NCI-H1417 (cell line): ENCODE results near the gene NEURL3.
"Not testable (repeated sequence)": the region's sequence is repeated elsewhere in the genome, so short reads cannot be mapped to it uniquely, and the experiment has no call there.

Source experiments
- DNase-seq, 3 experiments: peaks; one replicate each; lab custom pipeline; 2025; lab: John Stamatoyannopoulos, UW

NEURL3 gene

DNA sequence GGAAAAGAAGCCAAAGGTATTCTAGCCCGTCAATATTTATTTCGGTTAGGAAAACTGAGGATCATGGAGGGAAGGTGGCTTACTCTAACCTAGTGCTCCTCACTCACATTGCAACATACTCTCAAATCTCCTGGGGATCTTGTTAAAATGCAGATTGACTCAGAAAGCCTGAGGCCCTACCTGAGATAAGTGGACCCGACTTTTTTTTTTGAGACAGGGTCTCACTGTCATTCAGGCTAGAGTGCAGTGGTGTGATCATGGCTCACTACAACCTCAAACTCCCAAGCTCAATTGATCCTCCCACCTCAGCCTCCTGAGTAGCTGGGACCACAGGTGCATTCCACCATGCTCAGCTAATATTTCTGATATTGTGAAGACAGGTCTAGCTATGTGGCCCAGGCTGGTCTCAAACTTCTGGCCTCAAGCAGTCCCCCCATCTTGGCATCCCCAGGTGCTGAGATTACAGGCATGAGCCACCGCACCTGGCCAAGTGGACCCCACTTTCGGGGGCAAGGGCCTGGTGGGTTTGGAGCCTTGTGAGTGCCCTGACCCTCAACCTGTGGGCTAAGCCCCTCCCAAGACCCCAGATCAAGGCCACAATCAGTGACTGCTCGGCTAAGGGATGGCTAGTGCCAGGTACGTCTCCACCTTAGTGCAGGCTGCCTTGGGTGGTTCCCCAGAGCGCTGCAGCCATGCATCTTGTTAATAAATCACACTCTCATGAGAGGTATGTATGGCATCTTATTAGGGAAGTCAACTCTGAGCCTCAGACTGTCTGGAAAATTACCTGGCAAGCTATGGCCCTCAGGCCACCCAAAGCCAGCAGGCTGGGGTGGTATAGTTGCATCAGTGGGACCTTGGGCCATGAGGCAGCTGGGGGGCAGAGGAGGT is 1.1 kb upstream of the NEURL3 start:
- no peak for DNase-seq

DNA sequence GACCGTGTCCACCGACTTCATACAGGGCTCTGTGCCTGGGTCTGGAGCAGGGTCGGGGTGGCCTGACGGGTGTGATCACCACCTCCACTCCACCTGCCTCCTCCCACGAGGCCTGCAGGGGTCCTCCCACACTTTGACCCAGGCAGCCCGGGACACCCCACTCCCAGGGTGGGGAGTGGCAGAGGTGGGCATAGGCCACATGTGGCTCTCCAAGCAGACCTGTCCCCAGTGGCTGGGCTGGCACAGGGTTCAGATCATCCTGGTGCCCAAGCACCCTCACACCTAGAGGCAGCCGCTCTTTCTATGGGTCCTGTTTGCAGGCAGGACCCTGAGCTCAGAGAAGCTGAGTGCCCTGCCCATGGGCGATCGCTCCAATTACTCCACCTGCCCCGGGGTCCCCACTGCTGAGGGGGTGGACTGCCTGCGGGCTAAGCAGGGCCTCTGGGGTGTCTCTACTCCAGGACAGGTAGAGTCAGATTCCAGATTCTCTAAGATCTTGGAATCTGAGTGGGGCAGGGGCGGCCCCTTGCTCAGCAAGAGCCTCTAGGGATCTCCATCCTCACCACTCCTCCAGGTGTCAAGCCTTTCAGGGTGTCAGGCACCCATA is 1.4 kb downstream of the NEURL3 start:
- DNase-seq: no peak

DNA sequence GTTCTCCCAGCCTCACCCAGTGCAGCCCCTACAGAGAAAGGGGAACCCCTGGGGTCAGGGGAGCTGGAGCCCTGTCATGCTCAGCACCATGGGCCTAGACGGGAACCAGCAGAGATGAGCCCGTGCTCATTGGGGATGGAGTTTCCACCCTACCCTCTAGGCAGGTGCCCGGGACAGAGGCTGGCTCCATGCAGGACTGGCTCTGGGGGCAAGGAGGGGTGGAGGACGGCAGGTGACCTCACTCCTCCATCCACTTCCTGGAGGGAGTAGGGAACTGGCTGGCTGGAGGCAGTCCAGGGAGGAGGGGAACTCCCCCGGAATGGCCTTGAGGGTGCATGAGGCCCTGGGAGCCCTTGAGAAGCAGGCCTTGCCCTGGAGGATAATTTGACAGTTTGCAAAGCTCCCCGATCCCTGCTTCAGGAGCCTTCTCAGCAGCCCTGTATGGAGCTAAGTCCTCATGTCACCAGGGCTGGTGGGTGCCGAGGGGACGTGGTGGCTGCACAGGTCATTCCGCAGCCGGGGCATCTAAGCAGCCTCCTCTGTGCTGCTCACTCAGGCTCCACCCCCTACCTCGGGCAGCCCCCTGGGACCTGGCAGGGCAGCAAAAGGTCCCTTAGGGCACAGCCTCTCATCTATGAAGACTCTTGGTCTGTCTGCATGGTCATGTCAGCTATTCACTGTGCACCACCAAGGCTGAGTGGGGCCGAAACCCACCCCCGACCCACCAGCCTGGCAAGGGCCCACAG is 2.1 kb downstream of the NEURL3 start:
- DNase-seq: no peak

DNA sequence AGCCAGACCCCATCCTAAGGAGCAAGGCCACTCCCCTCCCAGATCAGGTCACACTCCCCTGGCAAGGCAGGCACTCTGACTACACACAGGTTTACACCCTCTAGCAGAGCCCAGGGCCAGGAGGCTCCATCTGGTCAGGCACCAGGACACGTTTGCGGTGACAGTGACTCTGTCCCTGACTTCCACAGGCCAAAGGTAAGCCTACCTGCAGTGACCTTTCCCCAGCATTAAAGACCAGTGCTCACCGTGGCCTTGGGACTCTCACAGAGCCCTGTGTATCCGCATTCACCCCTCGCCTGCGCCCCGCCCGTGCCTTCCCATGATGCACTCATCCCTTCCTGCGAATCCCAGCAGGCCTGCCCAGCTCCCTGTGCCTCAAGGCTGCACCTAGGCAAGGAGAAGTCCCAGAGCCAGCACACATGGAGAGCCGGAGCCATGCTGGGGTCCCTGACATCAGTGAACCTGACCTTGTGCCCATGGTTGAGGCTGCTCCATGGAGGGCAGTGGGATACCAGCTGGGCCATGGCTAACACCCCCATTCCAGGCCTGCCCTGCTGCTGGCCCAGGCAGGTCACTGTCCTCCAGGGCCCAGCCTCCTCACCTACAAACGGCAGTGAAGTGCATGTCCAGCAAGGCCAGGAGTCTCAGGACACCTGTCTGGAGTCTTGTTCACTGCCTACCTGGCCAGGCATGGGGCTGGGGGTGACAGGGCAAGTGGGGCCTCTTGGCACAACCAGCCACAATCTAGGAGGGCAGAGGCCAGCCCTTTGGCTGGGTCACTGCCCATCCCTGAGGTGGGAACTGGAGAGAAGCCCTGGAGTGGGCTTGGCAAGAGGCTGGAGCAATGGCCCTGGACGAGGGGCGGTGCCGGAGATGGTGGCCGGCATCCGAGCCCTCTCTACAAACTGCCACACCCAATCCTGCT is 3.0 kb downstream of the NEURL3 start:
- DNase-seq: no peak

DNA sequence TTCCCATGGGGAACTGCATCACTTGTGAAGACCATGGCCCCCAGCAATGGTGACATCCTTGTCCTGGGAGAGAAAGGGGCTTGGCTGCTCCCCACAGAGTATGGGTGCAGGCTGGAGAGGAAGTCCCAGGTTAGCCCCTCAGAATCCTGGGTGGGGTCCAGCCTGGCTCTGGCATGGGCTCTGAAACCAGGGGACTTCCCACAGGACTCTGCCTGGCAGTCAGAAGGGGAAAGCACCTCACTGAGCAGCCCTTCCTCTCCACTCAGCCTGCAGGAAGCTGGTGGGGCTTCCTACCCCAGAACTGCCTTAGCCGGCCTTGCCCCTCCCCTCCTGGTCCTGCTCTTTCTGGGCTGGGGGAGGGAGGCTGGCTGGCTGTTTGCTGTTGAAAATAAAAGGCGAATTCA is 3.7 kb downstream of the NEURL3 start:
- no peak for DNase-seq

DNA sequence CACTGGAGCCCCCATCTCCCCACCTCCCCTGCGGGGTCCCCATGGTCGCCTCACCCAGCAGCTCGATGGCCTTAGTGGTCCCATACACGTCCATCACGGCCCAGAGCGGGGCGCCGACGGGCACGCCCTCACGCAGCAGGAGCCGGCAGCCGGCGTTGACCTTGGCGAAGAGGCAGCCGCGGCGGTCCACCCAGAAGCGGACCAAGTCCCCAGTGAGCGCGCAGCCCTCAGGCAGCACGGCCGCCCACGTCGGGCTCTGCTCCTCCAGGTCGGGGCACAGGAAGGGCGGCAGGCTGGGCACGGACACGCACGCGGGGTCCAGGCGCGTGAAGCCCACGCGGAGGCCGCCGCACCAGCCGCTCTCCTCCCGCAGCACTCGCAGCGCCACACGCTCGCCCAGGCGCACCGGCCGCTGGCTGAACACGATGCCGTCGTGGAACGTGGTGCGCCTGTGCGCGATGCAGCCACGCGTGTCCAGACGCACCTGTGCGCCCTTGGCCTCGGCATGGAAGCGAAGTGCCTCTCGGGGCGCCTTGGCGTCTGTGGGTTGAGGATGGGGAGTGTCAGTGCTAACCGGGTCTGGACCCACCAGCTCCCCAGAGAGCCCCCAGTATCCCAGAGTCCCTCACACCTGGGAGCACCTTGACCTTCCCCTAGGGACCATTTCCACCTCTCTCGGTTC is 4.6 kb downstream of the NEURL3 start:
- no peak for DNase-seq

DNA sequence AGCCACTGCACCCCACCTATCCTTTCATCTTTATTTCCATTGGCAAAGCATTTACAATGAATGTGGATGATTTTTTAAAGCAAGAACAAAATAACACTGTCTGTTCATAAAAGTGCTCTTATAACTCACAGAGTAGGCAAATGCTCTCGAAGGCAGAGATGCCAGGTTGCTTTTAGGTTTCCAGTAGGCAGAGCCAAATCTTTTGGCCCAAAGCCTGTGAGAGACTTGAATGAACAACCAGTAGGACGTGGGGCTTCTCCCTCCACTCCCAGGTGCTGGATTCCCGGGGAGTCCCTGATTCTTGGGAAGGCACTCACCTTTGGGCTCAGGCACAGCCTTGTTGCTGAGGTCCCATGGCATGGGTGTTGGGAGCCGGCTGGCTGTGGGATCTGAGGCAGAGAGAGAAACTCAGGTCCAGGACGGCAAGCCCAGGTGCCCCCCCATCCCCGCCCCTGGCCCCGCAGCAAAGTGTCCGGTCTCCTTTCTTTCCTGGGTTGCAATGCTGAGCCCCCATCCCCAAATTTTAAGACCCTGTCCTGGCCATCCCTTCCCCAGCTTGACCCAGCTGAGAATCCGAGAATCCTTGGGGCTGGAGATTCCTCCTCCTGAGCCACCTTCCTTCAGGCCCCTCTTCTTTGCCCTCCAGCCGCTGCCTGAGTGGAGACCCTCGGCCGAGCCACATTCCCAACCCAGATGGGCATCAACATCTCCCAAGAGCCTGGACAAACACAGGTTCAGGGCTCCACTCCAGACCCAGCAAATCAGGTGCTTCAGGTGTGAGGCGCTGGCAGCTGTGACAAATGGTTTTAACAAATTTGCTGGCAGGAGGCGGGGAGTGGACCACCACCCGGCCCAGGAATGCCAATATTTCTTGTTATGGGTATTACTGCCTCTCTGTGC is 5.8 kb downstream of the NEURL3 start:
- no peak for DNase-seq

DNA sequence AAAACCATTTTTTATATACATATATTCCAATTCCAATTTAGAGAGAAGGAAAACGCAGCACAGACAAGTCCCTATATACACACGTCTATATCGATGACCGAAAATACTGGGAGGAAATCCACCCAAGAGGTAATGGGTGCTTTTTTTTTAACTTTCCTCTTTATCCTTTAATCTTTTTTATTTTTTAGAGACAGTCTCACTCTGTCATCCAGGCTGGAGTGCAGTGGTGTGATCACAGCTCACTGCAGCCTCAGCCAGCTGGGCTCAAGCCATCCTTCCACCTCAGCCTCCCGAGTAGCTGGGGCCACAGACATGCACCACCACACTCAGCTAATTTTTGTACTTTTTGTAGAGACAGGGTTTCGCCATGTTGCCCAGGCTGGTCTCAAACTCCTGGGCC is 6.5 kb downstream of the NEURL3 start:
- not testable (repeated sequence) for DNase-seq

DNA sequence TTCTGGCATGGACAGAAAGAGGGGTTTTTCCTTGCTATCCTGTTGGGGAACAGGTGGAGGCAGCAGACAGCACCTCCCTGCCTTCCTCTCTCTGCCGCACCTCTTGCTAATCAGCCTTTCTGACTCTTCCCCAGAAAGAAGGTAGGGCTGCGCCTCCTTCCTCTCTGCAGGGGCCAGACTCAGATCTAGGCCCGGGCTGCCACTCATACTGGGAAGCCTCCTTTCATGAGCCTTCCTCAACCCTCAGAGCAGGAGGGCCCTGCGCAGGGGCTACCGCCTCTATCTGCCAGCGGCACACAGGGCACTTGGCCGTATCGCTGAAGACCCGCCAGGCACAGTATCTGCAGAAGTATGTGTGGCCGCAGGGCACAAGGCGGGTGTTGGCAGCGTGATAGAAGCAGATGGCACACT is 7.1 kb downstream of the NEURL3 start:
- peak in 1 of 3 experiments; percentile 6 for DNase-seq

DNA sequence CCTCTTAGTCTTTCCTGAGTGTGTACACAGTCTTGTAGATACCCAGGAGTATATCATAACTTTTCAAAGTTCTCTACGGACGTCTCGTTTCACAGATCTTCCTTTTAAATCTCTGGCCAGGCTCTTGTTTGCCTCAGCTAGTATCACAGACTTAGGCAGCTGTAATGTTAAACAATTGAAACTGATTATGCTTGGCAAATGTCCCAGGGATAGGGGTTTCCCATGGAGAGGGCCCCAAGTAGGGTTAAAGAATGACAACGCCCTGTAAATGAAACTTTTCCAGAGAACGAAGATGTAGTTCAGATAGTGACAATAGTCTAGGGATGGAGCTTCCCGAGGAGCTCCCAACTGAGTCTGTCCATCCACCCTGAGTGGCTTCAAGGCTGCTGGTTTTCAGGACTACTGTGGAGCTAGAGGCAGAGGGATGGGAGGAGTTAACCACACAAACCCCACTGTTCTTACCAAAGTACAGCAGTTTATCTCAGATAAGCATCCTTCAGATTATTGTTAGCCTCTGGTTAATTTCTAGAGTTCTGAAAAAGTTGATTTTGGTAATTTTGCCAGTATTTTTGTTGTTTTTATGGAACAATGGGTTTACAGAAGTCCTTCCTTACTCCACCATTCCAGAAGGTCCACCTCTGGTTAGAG is 9.1 kb downstream of the NEURL3 start:
- no peak for DNase-seq

DNA sequence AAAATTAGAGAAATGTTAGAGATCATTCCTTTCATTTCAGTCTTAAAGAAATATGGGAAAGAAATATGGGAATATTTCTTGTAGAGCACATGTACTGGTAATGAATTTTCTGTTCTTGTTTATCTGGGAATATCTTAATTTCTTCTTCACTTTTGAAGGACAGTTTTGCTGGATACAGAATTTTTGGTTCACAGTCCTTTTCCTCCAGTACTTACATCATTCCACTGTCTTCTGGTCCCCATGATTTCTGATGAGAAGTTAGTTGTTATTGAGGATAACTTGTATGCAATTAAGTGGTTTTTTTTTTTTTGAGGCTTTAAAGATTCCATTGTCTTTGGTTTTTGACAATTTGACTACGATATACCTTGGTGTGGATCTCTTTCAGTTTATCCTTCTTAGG is 11.0 kb downstream of the NEURL3 start:
- DNase-seq: no peak

DNA sequence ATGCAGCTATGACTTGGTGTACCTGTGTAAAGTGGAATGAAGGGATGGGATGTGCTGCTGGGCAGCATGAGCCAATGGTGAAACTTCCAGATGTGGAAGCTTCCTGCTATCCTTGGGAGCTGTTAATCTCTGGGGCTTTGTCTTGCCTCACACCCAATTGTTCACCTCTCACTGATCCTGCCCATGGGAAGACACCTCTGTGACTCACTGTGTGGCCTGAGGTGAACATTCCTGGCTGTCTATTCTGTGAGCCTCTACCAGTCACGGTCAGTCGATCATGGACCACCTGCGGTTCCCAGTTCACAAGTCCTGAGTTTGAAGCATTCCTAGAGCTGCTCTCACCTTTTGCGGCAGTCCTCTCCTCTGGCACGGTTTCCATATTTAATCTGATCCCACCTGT is 12.1 kb downstream of the NEURL3 start:
- no peak for DNase-seq

DNA sequence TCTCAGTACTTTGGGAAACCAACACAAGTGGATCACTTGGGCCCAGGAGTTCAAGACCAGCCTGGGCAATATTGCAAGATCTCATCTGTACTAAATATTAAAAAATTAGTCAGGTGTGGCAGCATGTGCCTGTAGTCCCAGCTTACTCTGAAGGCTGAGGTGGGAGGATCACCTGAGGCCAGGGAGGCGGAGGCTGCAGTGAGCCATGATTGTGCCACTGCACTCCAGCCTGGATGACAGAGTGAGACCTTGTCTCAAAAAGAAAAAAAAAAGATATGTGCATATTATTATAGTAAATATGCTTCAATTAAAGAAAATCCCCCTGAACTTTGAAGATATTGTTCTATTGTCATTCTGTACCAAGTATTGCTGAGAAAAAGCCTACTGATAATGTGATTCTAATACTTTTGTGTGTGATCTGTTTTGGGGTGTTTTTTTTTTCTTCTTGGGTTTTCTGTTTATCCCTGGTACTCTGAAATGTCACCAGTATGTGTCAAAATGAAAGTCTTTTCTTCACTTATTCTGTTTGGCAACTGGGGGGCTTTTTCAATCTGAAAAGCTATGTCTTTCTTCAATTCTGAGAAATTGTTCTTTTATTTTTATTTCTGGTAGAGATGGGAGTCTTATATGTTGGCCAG is 13.2 kb downstream of the NEURL3 start:
- no peak for DNase-seq

DNA sequence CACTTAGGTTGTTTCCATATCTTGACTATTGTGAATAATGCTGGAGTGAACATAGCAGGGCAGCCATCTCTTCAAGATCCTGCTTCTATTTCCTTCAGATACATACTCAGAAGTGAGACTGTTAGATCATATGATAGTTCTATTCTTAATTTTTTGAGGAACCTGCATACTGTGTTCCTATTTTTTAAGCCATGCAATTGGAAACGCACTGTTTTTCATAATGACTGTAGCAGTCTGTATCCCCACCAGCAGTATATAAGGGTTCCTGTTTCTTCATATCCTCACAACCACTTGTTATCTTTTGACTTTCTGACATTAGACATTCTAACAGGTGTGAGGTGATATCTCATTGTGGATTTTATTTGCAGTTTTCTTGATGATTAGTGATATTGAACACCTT is 15.5 kb downstream of the NEURL3 start:
- DNase-seq: no peak

DNA sequence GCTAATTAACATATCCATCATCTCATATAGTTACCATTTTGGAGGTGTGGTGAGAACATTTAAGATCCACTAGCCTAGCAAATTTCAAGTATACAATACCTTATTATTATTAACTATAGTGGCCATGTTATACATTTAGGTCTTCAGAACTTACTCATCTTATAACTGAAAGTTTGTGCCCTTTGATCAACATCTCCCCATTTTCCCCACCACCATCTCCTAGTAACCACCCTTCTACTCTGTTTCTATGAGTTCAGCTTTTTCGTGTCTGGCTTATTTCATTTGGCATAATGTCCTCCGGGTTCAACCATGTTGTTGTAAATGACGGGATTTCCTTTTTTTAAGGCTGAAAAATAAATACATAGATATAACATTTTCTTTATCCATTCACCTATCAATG is 15.9 kb downstream of the NEURL3 start:
- no peak for DNase-seq

DNA sequence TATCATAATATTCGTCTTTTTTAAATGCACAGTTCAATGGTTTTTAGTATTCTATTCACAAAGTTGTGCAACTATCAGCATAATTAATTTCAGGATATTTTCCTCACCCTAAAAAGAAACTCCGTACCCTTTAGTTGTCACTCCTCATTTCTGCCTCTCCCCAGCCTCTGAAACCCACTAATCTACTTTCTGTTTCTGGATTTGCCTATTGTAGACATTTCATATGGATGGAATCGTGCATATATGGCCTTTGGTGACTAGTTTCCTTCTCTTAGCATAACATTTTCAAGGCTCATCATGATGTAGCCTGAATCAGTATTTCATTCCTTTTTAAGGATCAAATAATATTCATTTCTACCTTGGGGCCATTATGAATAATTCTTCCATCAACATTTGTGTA is 18.5 kb downstream of the NEURL3 start:
- no peak for DNase-seq

DNA sequence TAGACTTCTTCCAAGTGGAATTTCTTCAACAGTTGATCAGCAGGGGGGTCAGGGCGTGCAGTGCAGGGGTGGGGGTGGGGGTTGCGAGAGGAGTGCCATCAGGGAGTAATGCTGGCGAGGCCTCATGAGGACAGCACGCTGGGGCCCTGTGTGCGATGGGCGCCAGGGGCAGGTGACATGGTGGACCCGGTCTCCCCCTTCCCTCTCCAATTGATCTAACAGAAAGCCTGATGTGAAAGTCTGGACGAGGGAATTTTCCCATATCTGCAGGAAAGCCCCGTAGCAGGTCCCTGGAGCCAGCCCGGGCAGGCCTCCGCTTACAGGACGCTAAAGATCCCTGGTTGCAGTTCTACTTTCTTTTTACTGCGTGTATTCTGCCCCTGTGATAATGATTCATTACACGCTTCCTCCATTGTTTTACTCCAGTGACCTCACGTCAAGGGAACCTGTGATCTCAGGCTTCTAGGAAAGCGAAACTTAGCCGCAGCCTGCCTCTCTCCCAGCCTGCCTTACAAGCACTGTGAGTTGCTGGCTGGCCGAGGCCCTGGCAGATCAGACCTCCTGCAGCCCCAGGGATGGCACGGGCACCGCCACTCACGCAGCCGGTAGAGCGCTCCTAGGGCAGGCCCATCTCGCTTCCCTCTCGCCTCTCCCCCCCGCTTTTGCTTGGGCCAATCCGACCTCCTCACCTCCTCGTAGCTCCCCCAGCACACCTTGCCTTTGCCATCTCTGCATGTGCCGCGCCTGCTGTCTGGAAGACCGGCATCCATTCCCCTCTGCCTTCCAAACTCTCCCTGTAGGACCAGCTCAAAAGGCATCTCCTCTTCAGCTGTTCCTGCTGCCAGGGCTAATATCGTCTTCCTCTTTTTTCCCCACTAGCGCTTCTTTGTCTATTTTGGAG is 19.2 kb downstream of the NEURL3 start:
- DNase-seq: peak in 1 of 3 experiments; percentile 32

DNA sequence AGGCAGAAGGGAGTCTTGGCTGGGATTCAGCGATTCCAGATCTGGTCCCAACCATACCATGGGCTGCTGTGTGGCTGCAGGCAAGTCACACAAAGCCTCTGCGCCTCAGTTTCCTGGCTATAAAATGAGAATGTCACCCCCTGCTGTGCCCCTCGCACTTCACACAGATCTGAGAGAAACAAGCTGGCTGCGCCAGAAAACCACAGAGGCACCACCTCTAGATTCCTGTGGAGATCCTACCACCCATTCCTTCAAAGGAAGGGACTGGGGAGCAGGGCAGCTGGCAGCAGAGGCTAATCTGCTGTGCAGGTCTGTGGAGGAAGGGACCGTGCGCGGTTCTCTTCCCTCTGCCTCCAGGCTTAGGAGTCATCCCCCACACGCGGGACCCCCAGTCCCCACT is 19.8 kb downstream of the NEURL3 start:
- DNase-seq: no peak
